HG03045 (cell line): ENCODE data around the gene OFD1.

Source experiments
- ATAC-seq: cut with Tn5 transposase; IDR thresholded peaks from one replicate; pipeline ENCODE4 v1.9.1; 2021; ENCODE audit warnings: mild to moderate bottlenecking, moderate library complexity; ENCODE audit not compliant: unreplicated experiment

Gene OFD1, protein sequence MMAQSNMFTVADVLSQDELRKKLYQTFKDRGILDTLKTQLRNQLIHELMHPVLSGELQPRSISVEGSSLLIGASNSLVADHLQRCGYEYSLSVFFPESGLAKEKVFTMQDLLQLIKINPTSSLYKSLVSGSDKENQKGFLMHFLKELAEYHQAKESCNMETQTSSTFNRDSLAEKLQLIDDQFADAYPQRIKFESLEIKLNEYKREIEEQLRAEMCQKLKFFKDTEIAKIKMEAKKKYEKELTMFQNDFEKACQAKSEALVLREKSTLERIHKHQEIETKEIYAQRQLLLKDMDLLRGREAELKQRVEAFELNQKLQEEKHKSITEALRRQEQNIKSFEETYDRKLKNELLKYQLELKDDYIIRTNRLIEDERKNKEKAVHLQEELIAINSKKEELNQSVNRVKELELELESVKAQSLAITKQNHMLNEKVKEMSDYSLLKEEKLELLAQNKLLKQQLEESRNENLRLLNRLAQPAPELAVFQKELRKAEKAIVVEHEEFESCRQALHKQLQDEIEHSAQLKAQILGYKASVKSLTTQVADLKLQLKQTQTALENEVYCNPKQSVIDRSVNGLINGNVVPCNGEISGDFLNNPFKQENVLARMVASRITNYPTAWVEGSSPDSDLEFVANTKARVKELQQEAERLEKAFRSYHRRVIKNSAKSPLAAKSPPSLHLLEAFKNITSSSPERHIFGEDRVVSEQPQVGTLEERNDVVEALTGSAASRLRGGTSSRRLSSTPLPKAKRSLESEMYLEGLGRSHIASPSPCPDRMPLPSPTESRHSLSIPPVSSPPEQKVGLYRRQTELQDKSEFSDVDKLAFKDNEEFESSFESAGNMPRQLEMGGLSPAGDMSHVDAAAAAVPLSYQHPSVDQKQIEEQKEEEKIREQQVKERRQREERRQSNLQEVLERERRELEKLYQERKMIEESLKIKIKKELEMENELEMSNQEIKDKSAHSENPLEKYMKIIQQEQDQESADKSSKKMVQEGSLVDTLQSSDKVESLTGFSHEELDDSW

GRCh38 chrX:13734278-13735172 is at the start of gene OFD1, which contains the start of gene TRAPPC2:
TSS of gene OFD1 (plus strand) at chrX:13734748. CDS start at chrX:13735072, 324 bp downstream.
TSS of gene TRAPPC2 (minus strand) at chrX:13734620. CDS start at chrX:13719963, 14,657 bp downstream.
- ATAC-seq: peak; percentile 94

- no peak for ATAC-seq
Measured at GRCh38 chrX:13685126-13685763, 49.3 kb upstream of the OFD1 start.

DNA sequence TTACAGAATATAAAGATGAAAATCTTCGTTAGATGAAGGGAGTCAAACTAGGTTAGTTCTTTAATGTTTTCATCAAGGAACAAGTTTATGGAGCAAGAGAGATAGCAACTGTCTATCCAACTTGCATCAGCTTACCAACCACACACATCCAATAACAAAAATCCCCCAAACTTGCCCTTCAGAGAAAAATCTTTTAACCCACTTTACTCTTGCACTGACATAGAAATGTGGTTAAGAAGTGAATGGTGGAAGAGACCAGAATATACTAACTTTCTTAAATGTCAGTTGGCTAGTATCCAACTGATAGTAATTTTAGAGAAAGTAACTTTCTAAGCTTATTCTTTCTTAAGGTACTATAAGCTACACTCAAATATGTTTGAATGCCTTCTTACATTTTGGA is 47.3 kb upstream of the OFD1 start:
- no peak for ATAC-seq

GRCh38 chrX:13688384-13688957 is 46.1 kb upstream of the OFD1 start:
- no peak for ATAC-seq

DNA sequence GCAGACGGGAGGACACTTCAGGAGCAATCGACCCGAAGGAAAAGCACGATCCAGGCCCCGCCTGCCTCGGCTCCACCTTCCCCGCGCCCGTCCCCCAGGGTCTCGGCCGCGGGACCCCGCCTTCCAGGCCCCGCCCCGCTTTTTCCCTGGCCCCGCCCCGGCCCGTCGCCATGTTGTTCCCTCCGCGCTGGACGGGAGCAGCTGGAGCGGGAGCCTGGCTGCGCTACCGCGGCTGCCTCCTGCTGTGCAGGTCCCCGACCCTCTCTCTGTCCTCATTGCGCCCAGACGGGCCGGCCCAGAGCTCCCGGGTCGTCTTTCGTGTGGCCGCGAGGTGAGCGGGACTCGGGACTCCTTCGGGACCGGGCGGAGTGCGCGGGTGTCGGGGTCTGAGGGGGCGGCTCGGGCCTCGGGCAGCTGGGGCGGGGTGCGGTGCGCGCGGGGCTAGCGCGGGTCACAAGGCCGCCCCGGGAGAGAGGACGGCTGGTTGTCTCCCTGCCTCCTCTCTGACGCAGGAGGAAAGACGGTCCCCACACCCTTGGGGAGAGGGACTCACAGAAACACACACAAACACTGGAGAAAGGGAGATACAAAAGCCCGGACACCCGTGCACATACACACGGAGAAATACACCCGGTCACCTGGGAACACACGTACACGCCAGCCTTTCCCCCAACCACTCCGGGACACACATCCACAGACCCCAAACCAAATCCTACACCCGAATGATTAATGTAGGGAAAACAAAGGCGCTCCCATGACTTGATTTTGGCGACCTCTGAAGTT is 45.4 kb upstream of the OFD1 start, which contains the start of gene RAB9A:
Gene RAB9A (plus strand): TSS at position 171 of the 783 bp plus-strand sequence. CDS start 19,619 bp downstream, outside the sequence.
- peak; percentile 85 for ATAC-seq

- no peak for ATAC-seq
Measured at GRCh38 chrX:13689741-13690211, 44.8 kb upstream of the OFD1 start.

GRCh38 chrX:13690836-13691235 is 43.7 kb upstream of the OFD1 start:
- ATAC-seq: no peak

- ATAC-seq: no peak
Measured at GRCh38 chrX:13691841-13692371, 42.6 kb upstream of the OFD1 start.

DNA sequence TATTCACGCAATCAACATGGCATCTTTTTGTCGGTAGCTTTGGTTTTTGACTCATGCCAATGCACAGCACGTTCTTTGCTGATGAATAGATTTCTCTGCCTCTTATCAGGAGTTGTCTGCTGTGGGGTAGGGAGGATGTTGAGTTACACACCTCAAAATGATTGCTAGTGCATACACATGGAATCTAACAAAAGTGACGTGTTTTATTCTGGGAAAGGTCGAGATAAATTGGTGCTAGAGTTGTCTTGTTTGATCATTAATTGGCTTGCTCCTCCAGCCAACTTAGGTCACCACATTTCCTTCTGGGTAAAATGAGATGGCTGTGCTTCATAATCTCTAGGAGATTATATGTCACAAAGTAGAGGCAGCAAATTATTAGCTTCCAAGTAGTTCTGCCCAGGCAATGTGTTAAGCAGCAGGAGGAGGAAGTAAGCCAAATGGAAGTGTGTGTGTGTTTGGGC is 41.7 kb upstream of the OFD1 start:
- ATAC-seq: no peak

DNA sequence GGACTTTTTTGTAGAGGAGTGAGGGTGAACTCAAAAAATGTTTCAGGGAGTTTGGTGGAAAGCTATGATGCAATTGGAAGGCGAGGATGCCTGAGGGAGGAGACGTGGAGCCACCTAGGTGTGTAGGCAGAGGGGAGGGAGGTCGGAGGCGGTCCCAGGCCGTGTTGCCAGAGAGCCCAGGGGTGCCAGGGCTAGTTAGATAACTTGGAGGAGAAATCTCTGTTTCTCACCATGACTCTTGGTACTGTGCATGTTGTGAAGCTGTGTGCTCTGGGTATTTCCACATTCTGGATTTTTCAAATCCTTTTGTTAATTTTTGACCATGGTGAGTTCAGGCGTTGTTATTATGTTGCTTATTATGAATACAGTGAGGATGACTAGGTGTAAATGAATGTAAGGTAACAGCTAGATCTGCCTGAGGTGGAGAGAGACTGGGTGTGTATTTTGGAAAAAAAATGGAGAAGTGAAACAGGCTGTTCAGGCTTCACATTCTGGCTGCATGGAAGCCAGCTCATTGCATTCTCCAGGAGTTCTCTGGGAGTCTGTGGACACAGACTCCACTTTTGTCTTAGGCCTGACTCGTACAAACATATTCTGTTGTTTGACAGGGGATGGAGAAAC is 41.1 kb upstream of the OFD1 start:
- no peak for ATAC-seq

- no peak for ATAC-seq
Measured at GRCh38 chrX:13694359-13694758, 40.2 kb upstream of the OFD1 start.

- ATAC-seq: no peak
Measured at GRCh38 chrX:13694983-13695382, 39.6 kb upstream of the OFD1 start.

DNA sequence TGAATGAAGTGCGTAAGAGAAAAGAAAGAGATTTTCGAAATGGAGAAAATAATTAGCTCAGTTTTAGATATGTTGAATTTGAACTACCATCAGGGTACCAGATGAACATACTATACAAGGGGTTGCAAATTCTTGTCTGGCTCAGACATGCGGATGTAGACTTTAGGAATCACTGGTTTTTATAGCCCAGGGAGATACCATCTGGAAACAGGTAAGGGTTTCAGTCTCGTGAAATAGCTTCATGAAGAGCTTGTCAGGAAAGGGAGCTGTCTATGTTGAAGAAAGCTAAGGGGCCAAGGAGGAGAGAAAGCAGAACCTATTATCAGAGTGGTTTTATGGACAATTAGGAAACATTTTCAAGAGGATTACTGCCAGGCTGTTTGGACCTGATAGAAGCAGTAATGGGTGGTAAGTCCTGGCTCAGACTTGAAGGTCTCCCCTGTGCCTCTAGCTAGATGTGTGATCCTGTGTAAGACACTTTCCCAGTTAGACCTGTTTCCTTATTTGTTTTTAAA is 38.9 kb upstream of the OFD1 start:
- ATAC-seq: no peak

GRCh38 chrX:13697455-13697854 is 37.1 kb upstream of the OFD1 start:
- no peak for ATAC-seq

- no peak for ATAC-seq
Measured at GRCh38 chrX:13697976-13698375, 36.6 kb upstream of the OFD1 start.

GRCh38 chrX:13698432-13698831 is 36.1 kb upstream of the OFD1 start:
- ATAC-seq: no peak

DNA sequence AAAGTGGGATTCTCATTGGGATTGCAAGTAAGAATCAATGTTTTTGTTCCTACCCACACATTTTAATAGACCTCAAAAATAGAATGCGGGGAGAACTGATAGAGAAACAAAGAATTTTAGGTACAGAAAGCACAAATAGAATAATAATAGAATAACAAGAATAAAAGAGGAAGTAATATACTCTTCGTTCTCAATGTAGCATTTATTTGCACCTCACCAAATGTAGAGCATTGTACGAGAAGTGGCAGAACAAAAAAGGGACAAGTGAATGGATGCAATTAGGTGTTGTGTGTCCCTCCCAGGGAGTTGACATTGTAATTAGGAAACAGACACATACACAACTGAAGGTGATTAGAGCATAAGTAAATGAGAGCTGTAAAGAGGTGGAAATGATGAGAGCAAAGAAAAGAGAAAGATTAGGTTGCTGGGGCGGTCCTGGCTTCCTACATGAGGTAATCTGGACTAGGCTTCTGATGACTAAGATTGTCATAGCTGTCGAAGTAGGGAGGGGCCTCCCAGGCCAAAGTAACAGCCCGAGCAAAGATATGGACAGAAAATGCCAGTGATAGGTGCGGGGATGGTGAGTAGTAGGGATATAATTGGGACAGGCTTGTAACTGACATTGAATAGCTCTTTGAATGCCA is 35.2 kb upstream of the OFD1 start:
- ATAC-seq: no peak
